Right forelimb (tissue), 1 donor: ENCODE measurements around the gene NHSL2.

Source experiments
- DNase-seq: peaks from one replicate; pipeline ENCODE4 v3.0.0-alpha.2; 2018

NHSL2 gene

GRCh38 chrX:72114807-72115206 is 204.2 kb downstream of the NHSL2 start:
- no peak for DNase-seq

- no peak for DNase-seq
Observed at GRCh38 chrX:72115380-72115779, 204.7 kb downstream of the NHSL2 start.

DNA sequence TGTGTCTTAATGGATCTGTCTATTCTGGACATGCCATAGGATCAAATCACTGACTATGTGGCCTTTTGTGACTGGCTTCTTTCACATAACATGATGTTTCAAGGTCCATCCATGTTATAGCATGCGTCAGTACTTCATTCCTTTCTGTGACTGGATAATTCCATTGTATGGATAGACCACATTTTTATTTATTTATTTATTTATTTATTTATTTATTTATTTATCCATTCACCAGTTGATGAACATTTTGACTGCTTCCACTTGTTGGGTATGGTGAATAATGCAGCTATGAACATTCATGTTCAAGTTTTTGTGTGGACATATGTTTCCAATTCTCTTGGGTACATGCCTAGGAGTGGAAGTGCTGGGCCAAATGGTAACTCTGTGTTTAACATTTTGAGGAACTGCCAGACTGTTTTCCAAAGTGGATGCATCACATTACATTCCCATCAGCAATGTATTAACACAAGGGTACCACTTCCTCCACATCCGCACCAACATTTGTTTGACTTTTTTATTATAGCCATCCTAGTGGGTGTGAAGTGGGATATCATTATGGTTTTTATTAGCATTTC is 207.1 kb downstream of the NHSL2 start:
- no peak for DNase-seq

DNA sequence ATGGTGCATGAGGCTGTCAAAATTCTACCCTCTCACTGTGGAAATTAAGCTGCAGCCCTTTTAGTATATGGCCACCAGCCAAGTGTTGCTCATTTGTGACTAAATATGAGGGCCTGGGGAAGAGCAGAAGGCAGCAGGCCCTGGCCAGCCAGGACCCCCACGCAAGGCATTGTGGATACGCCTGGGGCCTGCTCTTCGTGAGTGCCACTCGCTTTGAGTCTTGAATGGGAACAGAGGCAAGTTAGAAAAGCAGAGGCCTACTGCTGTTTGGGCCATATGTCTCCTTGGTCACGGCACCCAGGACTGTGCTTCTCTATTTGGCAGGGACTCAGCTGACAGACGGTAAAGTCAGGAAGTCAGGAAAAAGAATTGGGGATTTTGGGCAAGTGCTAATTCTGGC is 210.2 kb downstream of the NHSL2 start:
- no peak for DNase-seq

- DNase-seq: no peak
Observed at GRCh38 chrX:72121383-72121782, 210.7 kb downstream of the NHSL2 start.

DNA sequence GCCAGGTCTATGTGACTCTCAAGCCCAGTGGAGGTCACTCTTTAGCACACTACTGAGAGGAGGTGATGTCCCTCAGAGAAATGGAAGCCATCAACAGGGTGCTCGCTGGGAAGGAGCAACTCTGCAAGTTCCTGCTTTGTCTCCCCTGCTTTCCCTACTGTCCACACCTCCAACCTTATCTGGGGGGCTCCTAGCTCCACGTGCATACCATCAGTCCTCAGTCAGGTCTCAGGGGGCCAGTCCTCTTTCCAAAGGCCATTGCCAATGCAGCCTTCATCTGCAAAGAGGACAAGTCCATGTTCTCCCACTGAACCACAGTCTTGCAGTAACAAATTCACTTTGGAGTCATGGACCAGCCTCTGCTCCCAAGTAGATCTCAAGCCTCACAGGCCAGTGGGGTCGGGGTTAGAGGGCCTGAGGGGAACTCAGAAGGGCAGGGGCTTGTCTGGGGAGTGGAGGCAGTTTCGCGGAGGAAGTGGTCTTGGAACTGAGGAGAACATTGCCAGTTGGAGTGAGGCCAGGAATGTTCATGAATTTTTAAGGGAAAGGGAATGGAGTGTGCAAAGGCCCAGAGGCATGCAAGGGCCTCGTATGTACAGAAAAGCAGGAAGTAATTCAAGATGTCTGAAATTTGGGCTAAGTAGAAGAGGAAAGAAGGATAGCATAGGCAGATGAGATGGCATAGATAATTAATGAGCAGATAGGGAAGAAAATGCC is 212.1 kb downstream of the NHSL2 start:
- DNase-seq: no peak

- DNase-seq: no peak
Observed at GRCh38 chrX:72123471-72124185, 213.0 kb downstream of the NHSL2 start.

GRCh38 chrX:72124540-72125201 is 214.0 kb downstream of the NHSL2 start:
- DNase-seq: no peak

DNA sequence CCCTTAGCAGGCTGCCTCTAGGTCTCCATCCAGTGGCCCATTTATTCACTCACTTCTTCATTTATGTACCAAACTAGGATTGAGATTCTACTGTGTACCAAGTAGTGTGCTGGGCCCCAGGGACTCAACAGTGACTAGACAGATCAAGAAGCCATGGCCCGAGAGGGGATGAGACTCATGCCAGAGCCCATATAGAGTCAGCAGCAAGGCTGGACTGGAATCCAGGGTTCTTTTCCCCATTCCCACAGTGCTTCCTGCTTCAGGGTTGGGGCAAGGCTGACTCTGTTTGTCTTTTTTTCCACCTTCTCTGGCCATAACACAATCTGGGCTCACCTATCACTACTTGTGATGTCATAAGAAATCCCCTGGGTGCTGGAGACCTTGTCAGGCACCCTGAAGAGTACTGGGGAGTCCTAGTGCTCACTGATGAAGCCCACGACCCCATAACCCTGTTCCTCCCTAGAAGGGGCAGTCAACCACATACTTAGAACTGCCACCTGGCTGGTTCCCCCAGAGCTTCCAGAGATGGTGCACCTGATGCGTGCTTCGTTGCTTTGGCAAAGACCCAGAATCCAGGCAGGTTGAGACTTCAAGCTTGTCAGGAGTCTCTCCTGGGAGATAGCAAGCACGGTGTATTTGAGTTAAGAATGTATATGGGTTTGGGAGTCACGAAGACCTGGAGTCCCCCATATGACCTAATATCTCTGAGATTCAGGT is 214.8 kb downstream of the NHSL2 start:
- DNase-seq: no peak

- no peak for DNase-seq
Observed at GRCh38 chrX:72126048-72126415, 215.4 kb downstream of the NHSL2 start.

GRCh38 chrX:72126539-72127140 is 216.0 kb downstream of the NHSL2 start:
- DNase-seq: peak; percentile 84

DNA sequence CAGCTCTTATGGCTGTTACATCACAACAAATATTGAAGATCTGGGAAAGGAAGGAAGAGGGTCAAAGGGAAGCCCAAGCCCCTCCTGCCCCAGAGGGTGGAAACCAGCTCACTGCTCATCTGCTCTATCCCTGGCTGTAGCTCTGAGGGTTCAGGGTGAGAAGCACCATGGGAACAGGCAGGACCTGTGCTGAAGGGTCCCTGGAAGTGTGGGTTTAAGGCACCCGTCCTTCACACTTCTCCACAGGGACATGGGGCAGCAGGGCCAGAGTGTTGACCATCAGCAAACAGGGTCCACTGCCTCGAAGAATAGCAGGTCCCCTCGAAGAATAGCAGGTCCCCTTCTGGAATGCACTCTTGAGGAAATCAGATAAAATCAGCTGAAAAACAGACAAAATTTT is 216.7 kb downstream of the NHSL2 start:
- DNase-seq: no peak

DNA sequence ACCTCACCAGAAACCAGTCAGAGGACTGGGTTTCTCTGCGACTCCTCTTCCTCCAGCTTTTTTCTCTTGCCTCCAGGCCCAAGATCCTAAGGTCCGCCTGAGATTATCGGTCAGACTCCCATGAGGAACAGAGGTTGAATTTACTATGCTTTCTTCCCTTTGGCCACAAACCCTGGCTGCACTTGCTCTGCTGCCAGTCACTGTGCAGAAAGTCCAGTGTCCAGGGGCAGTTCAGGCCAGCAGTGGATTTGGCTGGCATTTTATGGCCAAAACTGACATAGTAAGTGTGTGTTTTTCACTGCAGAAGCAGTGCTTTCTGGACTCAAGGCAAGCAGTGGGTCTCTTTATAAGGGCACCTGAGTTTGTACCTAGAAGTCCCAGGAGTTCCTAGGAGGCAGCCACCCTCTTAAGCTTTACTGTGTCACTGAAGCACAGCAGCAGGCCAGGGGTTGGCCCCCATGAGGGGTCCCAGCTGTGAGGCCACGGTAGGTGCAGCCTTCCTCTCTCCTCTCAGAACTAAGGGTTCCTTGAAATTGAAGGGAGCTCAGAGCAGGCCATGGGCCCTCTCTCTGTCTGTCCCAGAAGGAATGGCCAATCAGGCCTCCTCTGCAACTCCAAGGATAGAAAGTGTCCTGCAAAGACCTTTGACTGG is 217.7 kb downstream of the NHSL2 start:
- DNase-seq: no peak

DNA sequence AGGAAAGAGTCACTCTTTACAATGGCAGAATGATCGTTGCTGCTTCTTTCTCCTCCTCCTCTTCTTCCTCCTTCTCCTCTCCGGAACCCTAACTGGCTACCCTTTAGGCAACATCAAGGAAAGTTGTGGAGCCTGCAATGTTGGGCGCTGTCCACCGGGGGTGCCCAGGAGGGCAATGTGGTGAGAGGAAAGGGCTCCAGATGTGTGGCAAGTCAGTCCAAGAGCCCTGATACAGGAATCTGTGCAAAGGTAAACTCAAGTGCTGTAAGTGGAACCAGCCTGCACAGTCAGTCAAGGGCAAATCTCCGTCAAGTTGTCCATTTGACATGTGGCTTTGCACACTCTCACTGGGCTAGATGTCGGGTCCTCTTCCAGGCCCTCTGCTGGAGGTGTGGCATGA is 218.2 kb downstream of the NHSL2 start:
- no peak for DNase-seq

DNA sequence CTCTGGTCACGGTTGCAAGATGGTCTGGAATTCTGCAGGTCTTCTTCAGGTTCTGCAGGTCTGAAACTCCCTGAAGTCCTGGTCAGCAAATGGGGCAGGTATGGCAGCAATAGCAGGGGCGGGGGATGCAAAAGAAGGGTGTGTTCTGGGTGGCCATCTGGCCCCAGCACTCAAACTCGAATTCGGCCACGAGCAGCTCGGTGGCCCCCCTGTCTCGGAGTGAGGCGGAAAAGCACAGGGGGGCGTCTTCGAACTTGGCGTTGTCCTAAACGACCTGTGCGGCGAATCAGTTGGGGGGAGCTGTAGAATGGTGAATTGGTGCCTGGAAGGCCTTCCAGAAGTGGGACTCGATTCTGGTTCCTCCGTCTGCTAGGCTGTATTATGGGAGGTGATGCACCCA is 219.0 kb downstream of the NHSL2 start:
- DNase-seq: no peak

DNA sequence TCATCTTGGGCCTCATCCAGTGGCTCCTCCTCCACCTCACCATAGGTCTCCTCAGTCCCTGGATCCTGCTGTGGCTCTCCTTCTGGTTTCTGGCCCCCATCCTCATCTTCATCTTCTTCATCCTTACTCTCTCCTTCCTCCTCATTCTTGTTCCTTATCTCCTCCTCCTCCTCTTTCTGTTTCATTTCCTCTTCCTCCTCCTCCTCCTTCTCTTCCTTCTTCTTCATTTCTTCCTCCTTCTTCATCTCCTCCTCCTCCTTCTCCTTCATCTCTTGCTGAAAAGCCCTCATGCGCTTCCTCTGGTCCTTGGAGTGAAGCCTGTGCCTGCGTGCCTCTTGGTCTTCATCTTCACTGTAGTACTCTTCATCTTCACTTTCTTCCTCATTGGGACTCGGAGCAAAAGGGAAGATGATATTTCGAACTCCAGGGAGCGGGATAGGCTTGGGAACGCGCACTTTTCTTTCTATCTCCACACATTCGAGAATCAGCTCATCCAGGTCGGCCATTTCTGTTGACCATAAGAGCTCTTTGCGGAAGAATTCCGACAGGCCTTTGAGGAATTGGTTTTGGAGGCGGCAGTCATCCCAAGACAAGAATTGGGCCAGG is 219.6 kb downstream of the NHSL2 start:
- DNase-seq: no peak

GRCh38 chrX:72130762-72131250 is 220.2 kb downstream of the NHSL2 start:
- DNase-seq: no peak

GRCh38 chrX:72131317-72132294 is 221.0 kb downstream of the NHSL2 start, which contains the start of gene RTL5:
TSS of gene RTL5 (minus strand) at chrX:72131915.
- peak; percentile 87 for DNase-seq

GRCh38 chrX:72132456-72132855 is 221.8 kb downstream of the NHSL2 start:
- no peak for DNase-seq
